ENCODE results near the gene ABHD12.

ABHD12 gene

GRCh38 chr20:25380945-25381614 is 9.6 kb downstream of the ABHD12 start:
- FAIRE-seq, result no peak

- FAIRE-seq, result no peak
Observed at GRCh38 chr20:25378884-25379733, 11.5 kb downstream of the ABHD12 start.

GRCh38 chr20:25378189-25378883 is 12.3 kb downstream of the ABHD12 start:
- no peak for FAIRE-seq

- no peak for FAIRE-seq
Observed at GRCh38 chr20:25376886-25377285, 13.7 kb downstream of the ABHD12 start.

GRCh38 chr20:25376236-25376635 is 14.4 kb downstream of the ABHD12 start:
- FAIRE-seq, result no peak

GRCh38 chr20:25374842-25375241 is 15.8 kb downstream of the ABHD12 start:
- FAIRE-seq, result no peak

GRCh38 chr20:25372584-25373336 is 17.9 kb downstream of the ABHD12 start:
- no peak for FAIRE-seq

GRCh38 chr20:25369971-25370370 is 20.7 kb downstream of the ABHD12 start:
- FAIRE-seq, result no peak

- FAIRE-seq, result no peak
Observed at GRCh38 chr20:25369529-25369928, 21.1 kb downstream of the ABHD12 start.

- FAIRE-seq, result no peak
Observed at GRCh38 chr20:25368976-25369375, 21.7 kb downstream of the ABHD12 start.

GRCh38 chr20:25368526-25368925 is 22.1 kb downstream of the ABHD12 start:
- FAIRE-seq, result no peak

- FAIRE-seq, result no peak
Observed at GRCh38 chr20:25364879-25365699, 25.5 kb downstream of the ABHD12 start.

GRCh38 chr20:25364180-25364788 is 26.4 kb downstream of the ABHD12 start:
- FAIRE-seq, result no peak

- FAIRE-seq, result no peak
Observed at GRCh38 chr20:25361287-25361683, 29.4 kb downstream of the ABHD12 start.

- no peak for FAIRE-seq
Observed at GRCh38 chr20:25360631-25361286, 29.9 kb downstream of the ABHD12 start.

- FAIRE-seq, result no peak
Observed at GRCh38 chr20:25356271-25356933, 34.2 kb downstream of the ABHD12 start.

- no peak for FAIRE-seq
Observed at GRCh38 chr20:25355866-25356265, 34.8 kb downstream of the ABHD12 start.

- FAIRE-seq, result no peak
Observed at GRCh38 chr20:25355011-25355595, 35.5 kb downstream of the ABHD12 start.

- FAIRE-seq, result no peak
Observed at GRCh38 chr20:25353747-25354705, 36.6 kb downstream of the ABHD12 start.
